GM21576 (cell line): ENCODE measurements around the gene KCNMB3.
"Not testable (repeated sequence)": the region's sequence is repeated elsewhere in the genome, so short reads cannot be mapped to it uniquely, and the experiment has no call there.

Experiments
- ATAC-seq: cut with Tn5 transposase; IDR thresholded peaks from one replicate; pipeline ENCODE4 v1.9.1; 2021; ENCODE audit warnings: mild to moderate bottlenecking, moderate library complexity; ENCODE audit not compliant: unreplicated experiment

KCNMB3 gene

DNA sequence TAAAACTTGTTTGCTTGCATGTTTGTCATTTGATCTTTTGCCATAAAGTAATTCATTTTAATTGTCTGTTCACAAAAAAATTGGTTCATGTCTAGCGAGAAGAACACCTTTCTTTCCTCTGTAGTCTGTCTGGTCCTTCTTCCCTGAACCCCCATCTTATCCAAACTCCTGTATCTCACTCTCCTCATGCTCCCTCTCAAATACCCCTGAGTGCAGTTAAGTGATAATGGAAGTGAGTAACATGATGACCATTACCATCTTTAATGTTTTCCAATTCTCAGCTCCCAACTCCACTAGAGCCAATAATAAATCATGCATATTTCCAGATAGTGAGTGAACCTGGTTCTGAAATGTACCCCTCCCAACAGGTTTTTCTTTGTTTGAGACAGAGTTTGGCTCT is 14.2 kb upstream of the KCNMB3 start:
- no peak for ATAC-seq

DNA sequence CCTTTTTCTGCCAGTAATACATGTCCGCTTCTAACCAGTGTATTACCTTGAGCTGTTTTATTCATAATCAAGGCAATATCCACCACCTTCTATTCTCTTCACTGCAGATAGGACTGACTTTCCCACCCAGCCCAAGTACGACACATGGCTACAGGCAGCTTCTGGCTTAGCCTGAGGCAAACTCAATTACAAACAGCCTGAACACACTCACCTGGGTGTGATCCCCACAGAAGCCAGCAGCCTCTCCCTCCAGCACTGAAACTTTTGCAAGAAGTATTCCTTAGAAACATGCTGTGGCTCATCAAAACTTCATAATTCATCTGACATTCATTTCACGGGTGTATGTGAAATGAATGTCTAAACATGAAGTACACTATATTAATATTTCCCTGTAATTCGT is 13.5 kb upstream of the KCNMB3 start:
- no peak for ATAC-seq

DNA sequence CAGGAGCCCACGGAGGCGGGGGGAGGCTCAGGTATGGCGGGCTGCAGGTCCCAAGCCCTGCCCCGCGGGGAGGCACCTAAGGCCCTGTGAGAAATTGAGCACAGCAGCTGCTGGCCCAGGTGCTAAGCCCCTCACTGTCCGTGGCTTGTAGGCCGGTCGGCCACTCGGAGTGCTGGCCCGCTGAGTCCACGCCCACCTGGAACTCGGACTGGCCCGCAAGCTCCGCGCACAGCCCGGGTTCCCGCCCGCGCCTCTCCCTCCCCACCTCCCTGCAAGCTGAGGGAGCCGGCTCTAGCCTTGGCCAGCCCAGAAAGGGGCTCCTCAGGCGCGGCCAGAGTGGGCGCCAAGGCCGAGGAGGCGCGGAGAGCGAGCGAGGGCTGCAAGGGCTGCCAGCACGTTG is 12.2 kb upstream of the KCNMB3 start:
- ATAC-seq = no peak

DNA sequence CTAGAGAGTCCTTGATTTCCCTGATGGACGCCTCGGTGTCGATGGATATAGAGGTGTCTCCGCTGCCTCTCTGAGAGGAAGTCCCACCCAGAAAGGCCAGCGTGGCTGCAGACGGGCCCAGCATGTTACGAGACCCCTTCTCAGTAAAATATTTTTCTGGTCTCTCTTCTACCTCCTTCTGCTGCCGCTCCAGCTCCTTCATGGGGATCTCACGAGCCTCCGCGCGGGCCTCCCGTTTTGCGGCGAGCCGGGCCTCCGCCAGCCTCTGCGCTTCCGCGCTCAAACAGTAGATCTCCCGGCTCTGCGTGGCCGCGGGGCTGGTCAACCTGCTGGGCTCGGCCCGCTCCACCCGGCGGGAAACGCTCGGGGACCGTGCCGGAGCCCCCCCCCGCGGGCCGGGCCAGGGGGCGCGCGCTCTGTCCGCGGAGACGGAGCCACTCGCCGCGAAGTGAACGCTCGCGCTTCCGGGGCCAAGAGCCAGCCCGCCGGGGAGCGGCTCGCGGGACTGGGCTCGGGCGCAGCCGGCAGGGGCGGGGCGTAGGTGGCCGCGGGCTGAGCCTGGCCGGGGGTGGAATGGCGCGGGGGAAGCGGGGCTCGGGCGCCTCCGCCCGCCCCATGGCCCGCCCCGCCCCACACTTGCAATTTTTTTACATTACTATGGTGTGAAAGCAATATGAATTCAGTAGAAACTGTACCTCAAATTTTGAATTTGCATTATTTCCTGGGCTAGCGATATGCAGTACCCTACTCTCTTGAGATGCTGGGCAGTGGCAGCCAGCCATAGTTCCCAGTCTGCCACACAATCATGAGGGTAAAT is 10.2 kb upstream of the KCNMB3 start:
- peak; percentile 86 for ATAC-seq

DNA sequence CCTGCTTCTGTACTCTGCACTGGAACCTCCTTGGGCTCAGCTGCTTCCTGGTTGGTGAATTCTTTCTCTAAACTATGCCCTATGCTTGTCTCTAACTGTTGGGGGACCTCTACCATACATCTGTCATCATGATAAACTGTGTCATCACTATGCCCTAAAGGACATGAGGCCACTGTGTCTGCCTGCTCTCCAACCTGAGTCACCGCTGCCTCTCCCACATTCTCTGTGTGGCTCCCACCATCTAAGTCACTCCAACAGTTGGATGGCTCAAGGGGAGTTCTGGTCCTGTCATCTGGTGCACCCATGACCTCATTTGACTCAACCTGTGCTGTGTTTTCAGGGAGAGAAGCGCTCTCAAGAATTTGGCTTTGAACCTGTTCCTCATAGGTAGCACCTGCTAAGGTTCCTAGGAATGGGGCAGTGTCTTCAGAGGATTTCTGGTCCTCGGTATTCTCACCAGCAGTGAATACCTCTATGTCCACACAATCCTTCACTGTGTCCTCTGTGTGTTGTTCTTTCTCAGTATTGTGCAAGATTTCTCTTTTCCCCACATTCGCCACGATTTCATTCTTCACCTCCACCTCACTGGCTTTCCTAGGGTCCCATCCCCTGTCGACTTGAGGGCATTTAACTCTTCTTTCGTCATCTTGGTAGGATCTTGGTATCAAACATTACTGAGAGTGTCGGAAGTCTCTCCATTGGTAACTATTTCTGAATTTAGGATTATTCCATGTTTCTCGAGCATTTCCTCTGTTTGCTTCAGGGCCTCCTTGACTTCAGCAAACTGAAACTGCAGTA is 9.2 kb upstream of the KCNMB3 start:
- ATAC-seq = not testable (repeated sequence)

DNA sequence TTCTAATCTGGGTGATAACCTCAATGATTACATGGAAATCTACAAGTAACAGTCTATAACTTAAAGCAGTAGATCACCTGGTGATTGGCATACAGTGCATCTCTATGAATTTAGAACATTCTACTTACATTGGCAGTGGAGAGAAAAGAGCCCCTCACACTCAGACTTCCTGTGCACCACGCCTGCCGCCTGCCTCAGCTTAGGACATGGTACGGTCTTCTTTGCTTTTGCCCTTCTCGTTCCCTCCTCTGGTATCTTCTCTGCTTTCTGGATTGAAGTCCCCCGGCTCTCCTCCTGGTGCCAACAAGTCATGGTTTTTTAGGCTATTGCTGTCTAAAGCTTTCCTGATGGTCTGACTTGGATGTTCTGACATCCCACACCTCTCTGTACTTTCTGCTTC is 7.9 kb upstream of the KCNMB3 start:
- ATAC-seq = no peak

DNA sequence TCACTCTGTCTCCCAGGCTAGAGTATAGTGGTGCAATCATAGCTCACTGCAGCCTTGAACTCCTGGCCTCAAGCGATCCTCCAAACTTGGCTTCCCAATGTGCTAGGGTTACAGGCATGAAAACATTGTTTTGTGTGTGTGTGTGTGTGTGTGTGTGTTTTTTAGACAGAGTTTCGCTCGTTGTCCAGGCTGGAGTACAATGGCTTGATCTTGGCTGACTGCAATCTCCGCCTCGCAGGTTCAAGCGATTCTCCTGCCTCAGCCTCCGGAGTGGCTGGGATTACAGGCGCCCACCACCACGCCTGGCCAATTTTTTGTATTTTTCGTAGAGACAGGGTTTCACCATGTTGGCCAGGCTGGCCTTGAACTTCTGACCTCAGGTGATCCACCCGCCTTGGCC is 6.8 kb upstream of the KCNMB3 start:
- not testable (repeated sequence) for ATAC-seq

DNA sequence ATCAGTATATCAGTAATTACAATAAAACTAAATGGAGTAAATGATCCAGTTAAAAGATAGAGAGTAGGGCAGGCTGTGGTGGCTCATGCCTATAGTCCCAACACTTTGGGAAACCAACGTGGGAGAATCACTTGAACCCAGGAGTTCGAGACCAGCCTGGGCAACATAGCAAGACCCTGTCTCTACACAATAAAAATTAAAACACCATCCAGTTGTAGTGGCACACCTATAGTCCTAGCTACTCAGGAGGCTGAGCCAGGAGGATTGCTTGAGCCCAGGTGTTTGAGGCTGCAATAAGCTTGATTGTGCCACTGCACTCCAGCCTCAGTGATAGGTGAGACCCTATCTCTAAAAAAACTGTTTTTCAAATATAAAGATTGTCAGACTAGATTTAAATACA is 5.9 kb upstream of the KCNMB3 start:
- no peak for ATAC-seq

DNA sequence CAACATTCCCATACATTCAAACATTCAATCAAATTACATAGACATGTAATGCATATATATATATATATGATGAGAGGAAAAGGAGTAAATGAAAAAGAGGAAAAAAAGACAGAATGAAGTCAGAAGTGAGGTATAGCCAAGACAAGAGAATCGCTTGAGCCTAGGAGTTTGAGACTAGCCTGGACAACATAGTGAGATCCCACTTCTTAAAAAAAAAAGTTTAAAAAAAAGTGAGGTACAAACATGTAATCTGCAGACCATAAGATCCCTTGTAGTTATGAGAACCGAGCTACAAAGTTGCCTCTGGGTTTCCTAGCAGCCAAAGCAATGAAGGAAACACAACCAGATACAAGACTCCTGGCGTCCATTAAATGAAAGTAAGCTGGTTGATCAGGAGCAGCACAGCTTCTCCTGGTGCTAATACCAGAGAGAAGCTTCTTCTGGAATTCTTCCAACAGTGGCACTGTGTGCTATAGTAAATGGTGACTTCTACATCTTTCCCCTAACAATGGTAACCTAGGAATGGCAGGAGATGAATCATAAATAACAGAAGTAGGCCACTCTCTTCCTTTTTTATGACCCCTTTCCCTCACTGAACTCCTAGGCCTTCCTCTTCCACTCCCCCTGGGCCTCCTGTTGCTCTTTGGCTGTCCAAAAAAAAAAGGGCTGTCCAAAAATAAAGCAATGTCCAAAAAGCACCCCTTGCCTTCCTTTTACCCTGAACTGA is 3.5 kb downstream of the KCNMB3 start:
- ATAC-seq = no peak

DNA sequence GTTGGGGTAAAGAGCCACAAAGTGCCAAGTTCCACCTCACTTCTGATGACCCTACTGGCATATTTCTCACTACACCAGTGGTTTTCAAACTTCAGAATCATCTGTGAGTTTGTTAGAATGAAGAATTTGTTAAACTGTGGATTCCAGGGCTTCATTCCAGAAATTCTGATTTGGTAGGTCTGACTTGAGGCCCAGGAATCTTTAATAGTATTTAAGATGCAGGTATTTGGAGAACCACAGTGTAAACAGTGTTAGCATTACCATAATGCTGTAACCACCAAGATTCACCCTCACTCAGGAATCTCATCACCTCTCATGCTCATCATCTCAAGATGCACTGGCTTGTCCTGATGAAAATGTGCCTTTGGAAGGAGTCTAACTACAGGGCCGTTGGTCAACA is 6.0 kb downstream of the KCNMB3 start:
- no peak for ATAC-seq

DNA sequence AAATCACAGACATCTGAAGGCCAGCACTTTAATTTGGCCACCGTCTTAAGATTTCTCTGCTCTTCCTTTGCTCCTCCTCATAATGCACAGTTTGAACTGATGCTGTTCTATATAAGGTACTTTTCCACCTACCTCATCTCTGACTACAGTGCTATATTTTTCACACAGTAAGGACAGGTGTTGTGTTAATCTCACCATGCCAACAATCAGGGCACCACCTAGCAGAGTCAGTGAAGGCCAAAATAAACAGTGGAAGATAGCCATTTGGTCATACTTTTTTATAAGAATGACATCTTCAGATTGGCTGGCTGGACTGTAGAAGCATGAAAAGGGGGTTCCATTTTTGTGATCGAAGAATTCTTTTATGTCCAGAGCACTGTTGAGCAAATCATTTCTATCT is 8.1 kb downstream of the KCNMB3 start:
- not testable (repeated sequence) for ATAC-seq

DNA sequence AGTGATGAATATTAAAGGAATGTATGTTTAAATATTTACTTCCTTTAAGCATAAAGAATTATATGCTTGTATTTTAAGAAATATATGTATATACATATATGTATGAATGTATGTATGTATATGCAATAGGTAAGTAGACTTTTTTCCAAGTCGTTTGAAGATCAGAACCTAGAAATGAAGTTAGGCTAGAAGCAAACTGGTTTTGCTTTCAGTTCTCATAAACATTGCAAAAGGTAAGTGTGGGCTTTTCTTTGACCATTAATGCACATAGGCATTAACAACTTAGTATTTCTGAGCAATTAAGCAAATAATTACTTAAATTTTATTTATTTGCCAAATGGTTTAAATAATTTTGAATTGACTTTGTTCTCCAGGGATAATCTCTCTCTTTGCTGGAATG is 10.6 kb downstream of the KCNMB3 start:
- ATAC-seq = peak; percentile 37

DNA sequence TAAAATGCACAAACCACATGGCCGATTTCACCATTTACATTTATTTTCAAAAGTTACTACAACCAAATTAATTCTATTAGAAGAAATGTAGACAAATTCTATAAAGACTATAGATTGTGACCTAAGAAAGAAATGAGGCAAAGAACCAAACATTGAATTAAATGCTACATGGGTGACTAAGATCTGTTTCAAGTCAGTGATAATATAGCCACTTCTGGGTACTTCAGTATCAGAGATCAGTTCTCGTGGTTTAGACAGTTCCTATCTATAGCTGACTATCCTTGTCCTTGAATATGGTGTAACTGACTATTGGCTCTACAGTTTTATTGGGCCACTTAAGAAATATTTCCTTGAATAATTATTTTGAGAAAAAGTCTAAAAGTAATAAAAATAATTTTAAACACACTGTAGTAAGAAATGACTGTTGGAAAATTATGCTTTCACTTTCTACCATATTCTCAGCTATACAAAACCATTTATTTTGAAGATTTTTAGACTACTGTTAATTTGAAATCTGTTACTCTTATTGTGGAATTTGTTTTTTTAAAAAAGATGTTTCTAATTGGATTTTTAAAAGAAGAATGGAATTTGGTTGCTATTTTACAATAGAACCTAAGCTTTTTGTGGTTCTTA is 14.1 kb downstream of the KCNMB3 start:
- peak; percentile 82 for ATAC-seq

DNA sequence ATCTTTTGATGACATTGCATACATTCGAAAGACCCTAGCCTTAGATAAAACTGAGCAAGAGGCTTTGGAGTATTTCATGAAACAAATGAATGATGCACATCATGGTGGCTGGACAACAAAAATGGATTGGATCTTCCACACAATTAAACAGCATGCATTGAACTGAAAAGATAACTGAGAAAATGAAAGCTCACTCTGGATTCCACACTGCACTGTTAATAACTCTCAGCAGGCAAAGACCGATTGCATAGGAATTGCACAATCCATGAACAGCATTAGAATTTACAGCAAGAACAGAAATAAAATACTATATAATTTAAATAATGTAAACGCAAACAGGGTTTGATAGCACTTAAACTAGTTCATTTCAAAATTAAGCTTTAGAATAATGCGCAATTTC is 16.7 kb downstream of the KCNMB3 start:
- no peak for ATAC-seq

DNA sequence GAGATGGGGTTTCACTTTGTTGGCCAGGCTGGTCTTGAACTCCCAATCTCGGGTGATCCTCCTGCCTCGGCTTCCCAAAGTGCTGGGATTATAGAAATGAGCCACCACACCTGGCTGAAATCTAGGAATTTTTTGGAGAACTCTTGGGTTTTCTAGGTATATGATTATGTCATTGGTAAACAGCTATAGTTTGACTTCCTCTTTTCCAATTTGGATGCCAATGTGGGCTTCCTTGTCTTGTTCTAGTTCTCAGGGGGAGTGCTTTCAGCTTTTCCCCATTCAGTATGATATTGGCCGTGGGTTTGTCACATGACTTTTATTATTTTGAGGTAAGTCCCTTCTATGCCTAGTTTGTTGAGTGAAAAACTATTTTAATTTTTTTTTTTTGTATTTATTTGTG is 17.9 kb downstream of the KCNMB3 start:
- no peak for ATAC-seq

DNA sequence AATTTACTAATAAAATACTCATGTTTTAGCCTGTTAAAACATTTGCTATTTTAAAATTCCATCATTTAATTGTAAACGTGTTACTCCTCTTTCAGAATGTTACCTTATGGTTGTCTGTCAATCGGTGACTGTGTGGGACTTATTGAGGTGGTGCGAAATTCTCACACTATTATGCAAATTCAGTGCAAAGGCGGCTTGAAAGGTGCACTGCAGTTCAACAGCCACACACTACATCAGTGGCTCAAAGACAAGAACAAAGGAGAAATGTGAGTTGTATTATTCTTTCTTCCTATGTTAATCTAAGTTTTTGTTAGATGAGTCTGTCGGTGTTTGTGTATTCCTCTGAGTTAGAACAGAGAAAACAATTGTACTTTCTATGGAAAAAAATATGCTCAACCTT is 21.7 kb downstream of the KCNMB3 start:
- no peak for ATAC-seq

DNA sequence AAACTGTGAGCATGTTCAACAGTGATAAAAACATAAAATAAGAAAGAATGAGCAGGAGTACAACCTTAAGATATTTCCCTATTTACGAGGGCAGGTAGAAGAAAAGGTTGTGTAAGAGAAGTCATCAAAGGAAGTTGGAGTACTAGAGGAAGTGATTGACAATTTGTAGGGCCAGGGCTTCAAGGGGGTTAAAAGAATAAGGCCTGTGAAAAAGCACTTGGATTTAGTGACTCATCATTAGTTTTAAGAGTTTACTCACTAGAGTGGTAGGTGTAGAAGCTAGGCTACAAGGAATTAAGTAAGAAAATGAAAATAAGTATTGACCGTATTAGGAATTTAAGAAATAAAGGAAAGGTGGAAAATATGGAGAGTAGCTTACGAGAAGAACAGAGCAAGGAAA is 23.6 kb downstream of the KCNMB3 start:
- no peak for ATAC-seq

DNA sequence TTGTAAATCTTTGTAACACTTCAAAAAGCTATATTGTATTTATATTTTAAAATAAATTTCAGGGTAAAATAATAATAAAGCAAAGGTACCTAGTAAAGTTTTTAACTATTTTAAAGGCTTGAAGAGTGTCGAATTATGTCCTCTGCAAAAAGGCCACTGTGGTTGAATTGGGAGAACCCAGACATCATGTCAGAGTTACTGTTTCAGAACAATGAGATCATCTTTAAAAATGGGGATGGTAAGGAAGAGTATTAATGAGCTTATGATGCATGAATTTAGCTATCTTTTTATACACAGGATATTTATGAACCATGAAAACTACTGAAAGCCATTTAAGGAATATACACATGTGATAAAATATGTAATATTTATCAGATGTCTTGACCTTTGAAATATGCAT is 26.3 kb downstream of the KCNMB3 start:
- no peak for ATAC-seq

DNA sequence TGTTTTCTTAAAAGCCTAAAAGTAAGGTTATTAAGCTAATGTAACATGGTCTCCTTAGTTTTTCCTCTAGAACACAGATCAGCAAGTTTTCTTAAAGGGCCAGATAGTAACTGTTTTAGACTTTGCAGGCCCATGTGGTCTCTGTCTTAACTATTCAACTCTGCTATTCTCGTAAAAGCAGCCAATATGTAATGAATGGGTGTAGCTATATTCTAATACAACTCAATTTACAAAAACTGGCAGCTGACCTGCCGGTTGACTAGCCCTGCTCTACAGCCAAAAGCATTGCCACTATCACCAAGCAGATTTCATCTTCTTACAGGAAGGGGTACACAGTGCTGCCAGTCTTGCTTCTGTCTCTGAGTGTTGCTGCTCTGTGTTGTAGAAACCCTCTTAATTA is 27.4 kb downstream of the KCNMB3 start:
- ATAC-seq = no peak

DNA sequence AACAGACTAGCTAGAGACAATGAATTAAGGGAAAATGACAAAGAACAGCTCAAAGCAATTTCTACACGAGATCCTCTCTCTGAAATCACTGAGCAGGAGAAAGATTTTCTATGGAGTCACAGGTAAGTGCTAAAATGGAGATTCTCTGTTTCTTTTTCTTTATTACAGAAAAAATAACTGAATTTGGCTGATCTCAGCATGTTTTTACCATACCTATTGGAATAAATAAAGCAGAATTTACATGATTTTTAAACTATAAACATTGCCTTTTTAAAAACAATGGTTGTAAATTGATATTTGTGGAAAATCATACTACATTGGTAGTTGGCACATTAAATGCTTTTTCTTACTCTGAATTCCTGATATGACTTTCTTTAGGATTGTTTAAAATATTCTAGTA is 32.7 kb downstream of the KCNMB3 start:
- ATAC-seq = not testable (repeated sequence)

DNA sequence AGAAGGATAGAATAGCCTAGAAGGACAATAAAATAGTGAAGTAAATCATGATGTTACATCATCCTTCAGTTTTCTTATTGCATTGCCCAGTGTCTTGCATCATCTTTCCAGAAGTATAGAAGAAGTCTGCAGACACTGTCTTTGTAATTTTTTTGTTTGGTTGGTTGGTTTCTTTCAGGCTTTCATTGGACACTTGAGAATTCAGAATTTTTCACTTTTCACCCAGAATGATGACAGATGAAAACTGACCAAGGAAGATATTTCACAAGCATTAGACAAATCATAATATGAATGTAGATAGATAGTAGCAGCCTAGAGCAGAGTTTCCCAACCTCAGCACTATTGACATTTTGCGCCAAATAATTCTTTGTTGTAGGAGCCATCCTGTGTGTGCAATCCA is 35.4 kb downstream of the KCNMB3 start:
- not testable (repeated sequence) for ATAC-seq
